WERI-Rb-1 (cell line): ENCODE data around the gene CENPM.
A peak's percentile ranks its signal among the peaks of the same experiment; 100 is the strongest.

Experiments
- DNase-seq: peaks from one replicate; pipeline ENCODE4 v3.0.0-alpha.2; 2020
- H3K27ac ChIP-seq: fragments of 250-450 bp; sonication (Bioruptor Pico); 2 replicates; pipeline ENCODE4 v1.5.1; 2020; ENCODE audit warnings: mild to moderate bottlenecking, moderate library complexity
- H3K27me3 ChIP-seq: fragments of 250-450 bp; sonication (Bioruptor Pico); 2 replicates; pipeline ENCODE4 v1.5.1; 2021; ENCODE audit warnings: mild to moderate bottlenecking, low read depth, moderate library complexity; ENCODE audit not compliant: insufficient read depth, severe bottlenecking
- H3K36me3 ChIP-seq: fragments of 250-450 bp; sonication (Bioruptor Pico); 2 replicates; pipeline ENCODE4 v1.5.1; 2020; ENCODE audit warnings: mild to moderate bottlenecking, moderate library complexity
- H3K4me3 ChIP-seq: 2 replicates; pipeline ENCODE4 v1.5.1; 2011; ENCODE audit warnings: low read depth, mild to moderate bottlenecking, control low read depth, low read length
- H3K9me3 ChIP-seq: fragments of 250-450 bp; sonication (Bioruptor Pico); 2 replicates; pipeline ENCODE4 v1.5.1; 2021; ENCODE audit warnings: mild to moderate bottlenecking, moderate library complexity; ENCODE audit not compliant: severe bottlenecking
- CTCF ChIP-seq: IDR thresholded peaks from 2 replicates; pipeline ENCODE4 v1.5.1; 2011; ENCODE audit warnings: low read depth, mild to moderate bottlenecking, control low read depth, inconsistent platforms, low read length

Gene CENPM

GRCh38 chr22:41936894-41937169 is 10.1 kb downstream of the CENPM start:
- Histone ChIP-seq H3K27ac (no peak overlapping the region), H3K4me3 (no peak overlapping the region), H3K36me3 (peaks cover 73% of the 10 kb centered on the region), H3K9me3 (no peaks in the 10 kb centered on the region), H3K27me3 (no peaks in the 10 kb centered on the region)
- DNase-seq, result no peak
- no peak for TF ChIP-seq CTCF

- no peak overlapping the region for H3K4me3 ChIP-seq
- TF ChIP-seq CTCF, result no peak
- no peaks in the 10 kb centered on the region for H3K9me3 ChIP-seq
- H3K27me3 ChIP-seq, result no peaks in the 10 kb centered on the region
- no peak overlapping the region; the same call in 1 of the 2 replicates for H3K27ac ChIP-seq
- H3K36me3 ChIP-seq, result peaks cover 60% of the 10 kb centered on the region
- no peak for DNase-seq
Measured at GRCh38 chr22:41935509-41935908, 11.4 kb downstream of the CENPM start.

DNA sequence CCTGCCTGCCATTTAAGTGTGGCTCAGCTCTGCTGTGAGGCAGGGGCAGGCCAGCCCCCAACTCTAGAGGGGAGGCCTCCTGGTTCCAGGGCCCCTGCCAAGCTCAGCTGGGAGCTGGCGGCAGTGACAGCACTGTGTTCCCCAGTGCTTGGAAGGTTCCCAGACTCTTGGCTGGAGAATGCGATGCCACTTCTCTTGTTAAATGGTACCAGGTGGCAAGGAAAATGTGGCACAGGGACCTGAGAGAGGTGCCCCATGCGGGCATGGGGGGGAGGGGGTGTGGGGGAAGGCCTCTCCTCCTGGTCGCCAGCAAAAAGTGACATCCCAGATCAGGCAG is 12.0 kb downstream of the CENPM start:
- Histone ChIP-seq H3K9me3 (no peaks in the 10 kb centered on the region), H3K27ac (no peak overlapping the region), H3K27me3 (no peaks in the 10 kb centered on the region), H3K36me3 (peaks cover 55% of the 10 kb centered on the region), H3K4me3 (no peak overlapping the region)
- TF ChIP-seq CTCF, result no peak
- DNase-seq, result no peak

GRCh38 chr22:41934284-41935014 is 12.5 kb downstream of the CENPM start:
- Histone ChIP-seq H3K27ac (no peak overlapping the region), H3K4me3 (no peak overlapping the region), H3K9me3 (no peaks in the 10 kb centered on the region), H3K36me3 (peaks cover 52% of the 10 kb centered on the region), H3K27me3 (no peaks in the 10 kb centered on the region)
- no peak for TF ChIP-seq CTCF
- peak; percentile 63 for DNase-seq

DNA sequence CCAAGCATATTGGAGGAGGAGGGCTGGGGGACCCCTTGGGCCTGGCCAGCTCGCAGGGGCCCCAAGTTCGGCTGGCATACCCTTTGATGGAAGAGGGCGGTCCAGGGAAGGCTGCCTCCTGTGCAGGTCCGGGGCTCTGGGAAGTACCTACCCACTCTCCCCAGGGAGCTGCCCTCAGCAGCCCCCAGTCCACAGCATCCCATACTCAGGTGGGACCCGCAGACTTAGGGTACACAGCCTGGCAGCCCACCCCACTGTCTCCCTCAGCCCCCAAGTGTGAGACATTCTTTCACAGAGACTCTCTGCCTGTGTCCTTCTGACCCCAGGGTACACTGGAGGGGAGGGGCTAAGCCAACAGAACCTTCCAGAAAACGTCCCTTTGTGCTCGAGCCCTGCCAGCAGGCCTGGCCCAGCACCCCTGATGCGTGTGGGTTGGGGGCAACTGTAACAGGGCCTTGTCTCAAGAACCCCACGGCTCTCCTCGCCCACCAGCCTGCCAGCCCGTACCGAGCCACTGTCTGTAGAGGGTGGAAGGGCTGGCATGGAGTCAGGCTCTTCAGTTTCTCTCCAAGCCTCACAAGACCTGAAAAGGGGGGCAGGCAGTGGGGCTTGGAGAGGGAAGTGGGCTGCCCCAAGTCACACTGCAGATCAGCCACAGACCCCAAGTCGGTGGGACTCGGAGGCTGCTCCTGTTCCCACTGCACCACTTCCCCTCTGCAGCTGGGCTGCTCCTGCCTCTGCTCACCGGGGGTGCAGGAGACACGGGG is 13.4 kb downstream of the CENPM start:
- Histone ChIP-seq H3K36me3 (peaks cover 44% of the 10 kb centered on the region), H3K27ac (no peak overlapping the region), H3K9me3 (no peaks in the 10 kb centered on the region), H3K27me3 (no peaks in the 10 kb centered on the region), H3K4me3 (no peak overlapping the region)
- TF ChIP-seq CTCF, result no peak
- DNase-seq, result no peak

DNA sequence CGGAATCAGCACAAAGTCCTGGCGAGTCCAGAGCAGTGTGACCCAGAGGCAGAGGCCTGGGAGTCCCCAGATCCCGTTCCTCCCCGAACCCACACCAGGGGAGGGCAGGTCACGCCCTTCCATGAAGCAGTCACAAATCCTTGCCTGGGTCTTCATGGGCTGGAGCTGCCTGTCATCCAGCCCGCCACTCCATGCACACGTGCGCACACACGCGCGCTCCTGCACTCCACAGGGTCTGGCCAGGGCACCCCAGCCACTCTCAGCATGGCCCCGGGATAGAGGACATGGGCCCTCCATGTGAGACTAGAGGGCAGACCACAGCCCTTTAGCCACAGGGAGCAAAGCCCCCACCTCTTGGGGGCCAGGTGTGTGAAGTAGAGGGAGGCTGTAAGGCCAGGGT is 14.6 kb downstream of the CENPM start:
- no peak for TF ChIP-seq CTCF
- no peak for DNase-seq
- Histone ChIP-seq H3K9me3 (no peaks in the 10 kb centered on the region), H3K36me3 (peaks cover 34% of the 10 kb centered on the region), H3K4me3 (no peak overlapping the region), H3K27ac (no peak overlapping the region; the same call in 1 of the 2 replicates), H3K27me3 (no peaks in the 10 kb centered on the region)
